Parathyroid adenoma (tissue), 2 donors: Measurements from ENCODE around the gene DPF3.

ENCODE experiments used
- H2AFZ ChIP-seq: fragments of 300-600 bp; sonication (generic); one replicate; pipeline ENCODE4 v1.7.0; 2017; ENCODE audit warnings: antibody characterized with exemption, mild to moderate bottlenecking
- H3K27ac ChIP-seq: fragments of 300-600 bp; sonication (generic); one replicate; pipeline ENCODE4 v1.7.0; 2017
- H3K27me3 ChIP-seq: fragments of 300-600 bp; sonication (generic); one replicate; pipeline ENCODE4 v1.7.0; 2017; ENCODE audit warnings: low read length; ENCODE audit not compliant: control insufficient read depth, insufficient read depth
- H3K36me3 ChIP-seq: fragments of 300-600 bp; sonication (generic); one replicate; pipeline ENCODE4 v1.7.0; 2017; ENCODE audit warnings: low read length; ENCODE audit not compliant: control insufficient read depth, insufficient read depth
- H3K4me1 ChIP-seq: fragments of 300-600 bp; sonication (generic); one replicate; pipeline ENCODE4 v1.7.0; 2017; ENCODE audit warnings: control low read depth
- H3K4me2 ChIP-seq: fragments of 300-600 bp; sonication (generic); one replicate; pipeline ENCODE4 v1.7.0; 2017; ENCODE audit warnings: low read length
- H3K4me3 ChIP-seq: fragments of 300-600 bp; sonication (generic); one replicate; pipeline ENCODE4 v1.7.0; 2017; ENCODE audit warnings: low read depth, low read length
- H3K79me2 ChIP-seq: fragments of 300-600 bp; sonication (generic); one replicate; pipeline ENCODE4 v1.7.0; 2017; ENCODE audit warnings: control low read depth
- H3K9ac ChIP-seq: fragments of 300-600 bp; sonication (generic); one replicate; pipeline ENCODE4 v1.7.0; 2017; ENCODE audit warnings: mild to moderate bottlenecking
- H3K9me3 ChIP-seq: fragments of 300-600 bp; sonication (generic); one replicate; pipeline ENCODE4 v1.7.0; 2017; ENCODE audit warnings: low read length; ENCODE audit not compliant: control insufficient read depth
- TF ChIP-seq, protein P1 (sequence below): fragments of 300-600 bp; sonication (generic); IDR thresholded peaks from one replicate; pipeline ENCODE4 v1.7.0; 2017; ENCODE audit warnings: antibody characterized with exemption, mild to moderate bottlenecking
- donor health status: primary hyperparathyroidism.

DPF3 gene

DNA sequence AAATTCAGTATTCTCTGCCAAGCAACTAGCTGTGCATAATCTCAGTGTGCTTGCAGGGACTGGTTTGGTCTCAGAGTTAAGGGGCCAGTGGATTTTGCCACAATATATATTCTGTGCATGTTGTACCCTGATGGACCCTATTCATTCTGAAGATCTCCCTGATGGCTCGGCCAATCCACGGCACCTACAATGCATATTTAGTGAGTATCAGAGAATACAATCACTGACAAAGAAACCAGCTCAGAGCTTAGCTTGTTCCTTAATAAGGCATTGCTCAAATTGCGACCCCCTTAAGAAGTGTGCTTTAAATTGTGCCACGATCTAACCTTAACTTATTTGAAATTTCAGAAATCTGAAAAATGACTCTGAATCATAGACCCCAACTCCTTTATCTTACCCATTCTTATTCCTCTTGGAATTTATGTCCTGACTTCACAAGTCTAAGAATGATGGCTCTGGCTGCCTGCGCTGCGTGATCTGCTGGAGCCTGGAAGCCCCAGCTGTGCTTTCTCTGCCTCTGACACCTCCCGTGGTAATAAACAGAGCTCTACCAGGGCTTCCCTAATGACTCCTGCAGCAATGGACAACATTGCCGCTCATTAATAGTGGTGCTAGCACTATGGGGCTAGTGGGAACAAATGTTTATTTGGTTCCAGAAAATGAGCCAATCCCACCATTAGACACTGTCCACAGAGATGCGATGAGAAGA lies 23.3 kb upstream of the DPF3 start:
- H3K9me3 ChIP-seq, result no peaks in the 10 kb centered on the region
- no peak overlapping the region for H3K27ac ChIP-seq
- H3K79me2 ChIP-seq, result no peaks in the 10 kb centered on the region
- no peak overlapping the region for H3K4me3 ChIP-seq
- H3K4me1 ChIP-seq, result no peaks in the 10 kb centered on the region
- no peaks in the 10 kb centered on the region for H3K27me3 ChIP-seq
- no peak overlapping the region for H3K4me2 ChIP-seq
- TF ChIP-seq, protein P1, sequence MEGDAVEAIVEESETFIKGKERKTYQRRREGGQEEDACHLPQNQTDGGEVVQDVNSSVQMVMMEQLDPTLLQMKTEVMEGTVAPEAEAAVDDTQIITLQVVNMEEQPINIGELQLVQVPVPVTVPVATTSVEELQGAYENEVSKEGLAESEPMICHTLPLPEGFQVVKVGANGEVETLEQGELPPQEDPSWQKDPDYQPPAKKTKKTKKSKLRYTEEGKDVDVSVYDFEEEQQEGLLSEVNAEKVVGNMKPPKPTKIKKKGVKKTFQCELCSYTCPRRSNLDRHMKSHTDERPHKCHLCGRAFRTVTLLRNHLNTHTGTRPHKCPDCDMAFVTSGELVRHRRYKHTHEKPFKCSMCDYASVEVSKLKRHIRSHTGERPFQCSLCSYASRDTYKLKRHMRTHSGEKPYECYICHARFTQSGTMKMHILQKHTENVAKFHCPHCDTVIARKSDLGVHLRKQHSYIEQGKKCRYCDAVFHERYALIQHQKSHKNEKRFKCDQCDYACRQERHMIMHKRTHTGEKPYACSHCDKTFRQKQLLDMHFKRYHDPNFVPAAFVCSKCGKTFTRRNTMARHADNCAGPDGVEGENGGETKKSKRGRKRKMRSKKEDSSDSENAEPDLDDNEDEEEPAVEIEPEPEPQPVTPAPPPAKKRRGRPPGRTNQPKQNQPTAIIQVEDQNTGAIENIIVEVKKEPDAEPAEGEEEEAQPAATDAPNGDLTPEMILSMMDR, result no peak
- no peaks in the 10 kb centered on the region for H3K36me3 ChIP-seq
- H2AFZ ChIP-seq, result no peak overlapping the region
- no peak overlapping the region for H3K9ac ChIP-seq

DNA sequence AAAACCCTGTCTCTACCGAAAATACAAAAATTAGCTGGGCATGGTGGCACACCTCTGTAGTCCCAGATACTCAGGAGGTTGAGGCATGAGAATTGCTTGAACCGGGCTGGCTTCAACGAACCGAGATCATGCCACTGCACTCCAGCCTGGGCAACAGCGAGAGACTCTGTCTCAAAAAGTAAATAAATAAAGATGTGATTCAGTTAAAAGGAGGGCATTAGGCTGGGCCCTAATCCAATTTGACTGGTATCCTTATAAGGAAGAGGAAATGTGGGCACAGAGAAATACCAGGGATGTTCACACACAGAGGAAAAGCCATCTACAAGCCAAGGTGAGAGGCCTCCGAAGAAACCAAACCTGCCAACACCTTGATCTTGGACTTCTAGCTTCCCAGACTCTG lies 22.3 kb upstream of the DPF3 start:
- Histone ChIP-seq H3K9me3 (no peaks in the 10 kb centered on the region), H3K27ac (no peak overlapping the region), H3K36me3 (no peaks in the 10 kb centered on the region), H3K9ac (no peak overlapping the region), H3K4me1 (no peaks in the 10 kb centered on the region), H3K4me3 (no peak overlapping the region), H2AFZ (no peak overlapping the region), H3K79me2 (no peaks in the 10 kb centered on the region), H3K27me3 (no peaks in the 10 kb centered on the region), H3K4me2 (no peak overlapping the region)
- TF ChIP-seq, protein P1, result no peak

DNA sequence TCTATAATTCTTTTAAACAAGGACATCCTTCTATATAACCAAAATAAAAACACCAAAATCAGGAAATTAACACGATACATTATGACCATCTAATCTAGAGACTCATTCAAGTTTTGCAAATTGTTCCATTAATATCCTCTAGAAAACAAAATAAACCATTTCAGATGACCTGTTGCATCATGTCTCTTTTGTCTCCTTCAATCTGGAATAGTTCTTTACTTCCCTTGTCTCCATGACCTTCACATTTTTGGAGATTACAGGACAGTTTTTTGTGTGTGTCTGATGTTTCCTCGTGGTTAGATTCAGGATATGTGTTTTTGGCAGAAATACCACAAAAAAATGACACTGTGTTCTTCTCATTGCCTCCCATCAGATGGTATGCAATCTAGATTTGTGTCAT lies 19.9 kb upstream of the DPF3 start:
- no peaks in the 10 kb centered on the region for H3K36me3 ChIP-seq
- H3K27me3 ChIP-seq, result no peaks in the 10 kb centered on the region
- H2AFZ ChIP-seq, result no peak overlapping the region
- no peak overlapping the region for H3K9ac ChIP-seq
- no peak overlapping the region for H3K27ac ChIP-seq
- H3K79me2 ChIP-seq, result no peaks in the 10 kb centered on the region
- TF ChIP-seq, protein P1, result no peak
- no peak overlapping the region for H3K4me2 ChIP-seq
- H3K4me3 ChIP-seq, result no peak overlapping the region
- H3K4me1 ChIP-seq, result no peaks in the 10 kb centered on the region
- H3K9me3 ChIP-seq, result no peaks in the 10 kb centered on the region

DNA sequence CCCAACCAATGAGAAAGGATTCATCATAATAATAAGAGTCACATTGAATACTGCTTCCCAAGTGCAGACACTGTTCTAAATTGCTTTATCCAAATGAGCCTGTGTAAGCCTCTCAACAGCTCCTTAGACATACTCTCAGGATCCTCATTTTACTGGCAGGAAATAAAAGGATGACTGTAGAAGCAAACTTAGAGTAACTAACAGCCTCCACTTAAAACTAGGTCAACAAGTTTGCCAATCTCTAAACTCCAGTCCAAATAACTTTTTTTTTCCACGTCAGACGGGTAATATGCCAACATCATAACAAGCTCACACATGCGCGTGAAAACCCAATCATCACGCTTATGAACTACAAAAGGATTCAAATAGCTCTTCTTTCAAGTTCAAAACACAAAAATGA lies 15.3 kb upstream of the DPF3 start:
- Histone ChIP-seq H3K4me1 (no peaks in the 10 kb centered on the region), H3K4me3 (no peak overlapping the region), H3K9ac (no peak overlapping the region), H2AFZ (no peak overlapping the region), H3K36me3 (no peaks in the 10 kb centered on the region), H3K9me3 (no peaks in the 10 kb centered on the region), H3K4me2 (no peak overlapping the region), H3K27me3 (no peaks in the 10 kb centered on the region), H3K79me2 (no peaks in the 10 kb centered on the region), H3K27ac (no peak overlapping the region)
- TF ChIP-seq, protein P1, result no peak

DNA sequence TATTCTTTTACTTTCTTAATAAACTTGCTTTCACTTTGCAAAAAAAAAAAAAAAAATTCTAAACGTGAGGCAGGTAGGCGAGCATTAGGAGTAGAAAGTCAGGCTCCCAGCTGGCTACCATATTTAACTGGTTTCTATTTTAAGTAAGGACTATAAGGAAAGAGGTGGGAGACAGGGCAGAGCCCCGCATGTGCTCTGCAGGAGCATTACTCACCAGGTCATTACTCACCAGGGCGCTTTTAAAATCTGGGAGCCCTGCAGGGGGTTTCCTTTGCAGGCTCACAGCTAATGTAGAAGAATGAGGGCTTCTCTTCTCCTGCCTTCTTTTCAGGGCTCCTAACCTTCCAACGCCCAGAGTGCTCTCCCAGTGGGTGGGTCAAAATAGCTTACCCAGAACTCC lies 14.0 kb upstream of the DPF3 start:
- no peak overlapping the region for H3K4me3 ChIP-seq
- H3K27ac ChIP-seq, result no peak overlapping the region

More for the DNA sequence above, 14.0 kb upstream of the DPF3 start:
- Histone ChIP-seq H3K9ac (no peak overlapping the region), H3K36me3 (no peaks in the 10 kb centered on the region), H3K79me2 (no peaks in the 10 kb centered on the region), H2AFZ (peak overlapping the region; percentile 25), H3K9me3 (no peaks in the 10 kb centered on the region), H3K4me2 (no peak overlapping the region), H3K4me1 (no peaks in the 10 kb centered on the region), H3K27me3 (no peaks in the 10 kb centered on the region)
- TF ChIP-seq, protein P1, result no peak
